ENCODE measurements around the gene CDH15.

DNA sequence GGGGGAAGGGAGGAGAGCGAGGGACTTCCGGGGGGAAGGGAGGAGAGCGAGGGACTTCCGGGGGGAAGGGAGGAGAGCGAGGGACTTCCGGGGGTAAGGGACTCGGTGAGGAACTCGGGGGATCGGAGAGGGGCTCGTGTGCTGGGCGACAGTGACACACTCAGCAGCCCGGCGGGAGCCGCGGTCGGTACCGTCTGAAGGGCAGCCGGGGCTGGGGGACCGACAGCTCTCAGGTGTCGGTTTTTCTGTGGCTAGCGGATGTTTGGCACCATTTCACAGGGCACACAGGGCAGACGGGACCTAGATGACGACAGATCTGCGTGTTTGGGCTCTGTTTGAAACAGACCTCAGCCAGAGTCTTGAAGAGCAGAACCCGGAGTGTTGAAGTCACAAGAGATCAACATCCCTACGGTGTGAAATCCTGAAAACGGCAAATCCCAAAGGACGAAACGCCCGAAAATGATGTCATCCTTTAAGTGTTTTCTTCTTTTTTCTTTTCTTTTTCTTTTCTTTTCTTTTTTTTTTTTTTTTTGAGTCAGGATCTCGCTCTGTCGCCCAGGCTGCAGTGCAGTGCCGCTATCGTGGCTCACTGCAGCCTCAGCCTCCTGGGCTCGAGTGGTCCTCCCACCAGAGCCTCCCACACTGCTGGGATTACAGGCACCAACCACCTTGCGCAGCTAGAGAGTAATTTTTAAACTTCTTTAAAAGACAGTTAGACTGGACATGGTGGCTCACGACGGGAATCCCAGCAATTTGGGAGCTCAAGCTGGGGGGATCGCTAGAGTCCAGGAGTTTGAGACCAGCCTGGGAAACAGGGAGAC is 69.8 kb downstream of the CDH15 start:
- TF ChIP-seq CSDC2 (CRISPR knock-in tag; IDR thresholded peaks at IDR 0.05) (no peak), ARNTL (CRISPR knock-in tag; IDR thresholded peaks at IDR 0.05; ENCODE audit: borderline replicate concordance, low read depth) (no peak), ZC3H10 (CRISPR knock-in tag; IDR thresholded peaks at IDR 0.05) (no peak), RARB (CRISPR knock-in tag; IDR thresholded peaks at IDR 0.05) (no peak)
- TF ChIP-seq, protein P1, sequence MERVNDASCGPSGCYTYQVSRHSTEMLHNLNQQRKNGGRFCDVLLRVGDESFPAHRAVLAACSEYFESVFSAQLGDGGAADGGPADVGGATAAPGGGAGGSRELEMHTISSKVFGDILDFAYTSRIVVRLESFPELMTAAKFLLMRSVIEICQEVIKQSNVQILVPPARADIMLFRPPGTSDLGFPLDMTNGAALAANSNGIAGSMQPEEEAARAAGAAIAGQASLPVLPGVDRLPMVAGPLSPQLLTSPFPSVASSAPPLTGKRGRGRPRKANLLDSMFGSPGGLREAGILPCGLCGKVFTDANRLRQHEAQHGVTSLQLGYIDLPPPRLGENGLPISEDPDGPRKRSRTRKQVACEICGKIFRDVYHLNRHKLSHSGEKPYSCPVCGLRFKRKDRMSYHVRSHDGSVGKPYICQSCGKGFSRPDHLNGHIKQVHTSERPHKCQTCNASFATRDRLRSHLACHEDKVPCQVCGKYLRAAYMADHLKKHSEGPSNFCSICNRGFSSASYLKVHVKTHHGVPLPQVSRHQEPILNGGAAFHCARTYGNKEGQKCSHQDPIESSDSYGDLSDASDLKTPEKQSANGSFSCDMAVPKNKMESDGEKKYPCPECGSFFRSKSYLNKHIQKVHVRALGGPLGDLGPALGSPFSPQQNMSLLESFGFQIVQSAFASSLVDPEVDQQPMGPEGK (CRISPR knock-in tag; IDR thresholded peaks at IDR 0.05; ENCODE audit: borderline replicate concordance), result no peak

Measured in SK-N-SH treated with all-trans-retinoic acid at 6 μM for 48 hours (cell line).